Hippocampal formation (tissue), 2 donors: Measurements from ENCODE around the gene TMEM234.
A peak's percentile ranks its signal among the peaks of the same experiment; 100 is the strongest.

ENCODE experiments used
- DNase-seq, 2 donors: peaks; one replicate each; lab custom pipeline; 2025; lab: John Stamatoyannopoulos, UW

The TMEM234 gene

DNA sequence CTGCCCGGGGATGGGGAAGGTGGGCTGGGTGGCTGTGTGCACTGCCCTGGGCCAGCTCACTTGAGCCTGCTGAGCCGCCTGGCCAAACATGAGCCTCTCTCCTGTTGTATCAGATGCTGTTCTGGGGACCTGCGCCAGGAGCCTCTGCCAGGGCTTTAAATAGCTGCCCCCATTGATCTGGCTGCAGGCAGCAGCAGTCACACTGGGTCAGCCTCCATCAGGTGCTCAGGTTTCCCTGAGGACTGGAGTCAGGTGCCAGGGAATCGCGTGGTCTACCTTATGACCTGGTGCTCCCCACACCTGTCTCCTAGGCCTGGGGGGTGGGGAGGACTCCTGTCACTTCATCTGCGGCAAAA, 22.5 kb downstream of the TMEM234 start:
- no peak for DNase-seq

DNA sequence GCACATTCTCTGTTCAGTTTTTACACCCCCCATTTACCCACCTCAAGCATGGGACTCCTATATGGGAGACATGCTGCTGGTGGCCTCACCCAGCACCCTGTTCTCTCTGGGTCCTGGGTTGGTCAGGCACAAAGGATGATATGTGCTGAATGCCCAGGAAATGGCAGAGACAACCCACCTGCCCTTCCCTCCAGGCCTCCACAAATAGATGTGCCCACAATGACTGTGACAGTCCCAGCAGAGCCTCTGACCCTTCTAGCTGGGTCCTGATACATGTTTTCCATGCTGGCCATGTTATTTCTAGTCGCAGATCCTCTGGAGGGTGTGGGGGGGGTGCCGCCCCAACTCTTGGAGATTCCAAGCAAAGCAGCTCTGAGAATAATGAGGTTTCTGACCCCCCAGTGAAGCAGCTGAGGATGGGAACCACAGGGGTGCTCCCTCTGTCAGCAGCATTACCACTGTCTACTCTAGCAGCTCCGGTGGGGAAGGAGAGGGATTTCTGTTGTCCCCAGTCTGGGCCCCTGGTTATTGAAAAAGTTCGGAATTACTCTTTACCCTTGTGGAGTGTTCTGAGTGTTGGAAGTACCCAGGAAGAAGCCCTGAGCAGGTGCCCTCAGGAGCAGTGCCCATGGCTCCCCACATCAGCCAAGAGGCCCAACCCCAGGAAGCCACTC, 23.0 kb downstream of the TMEM234 start:
- no peak for DNase-seq

DNA sequence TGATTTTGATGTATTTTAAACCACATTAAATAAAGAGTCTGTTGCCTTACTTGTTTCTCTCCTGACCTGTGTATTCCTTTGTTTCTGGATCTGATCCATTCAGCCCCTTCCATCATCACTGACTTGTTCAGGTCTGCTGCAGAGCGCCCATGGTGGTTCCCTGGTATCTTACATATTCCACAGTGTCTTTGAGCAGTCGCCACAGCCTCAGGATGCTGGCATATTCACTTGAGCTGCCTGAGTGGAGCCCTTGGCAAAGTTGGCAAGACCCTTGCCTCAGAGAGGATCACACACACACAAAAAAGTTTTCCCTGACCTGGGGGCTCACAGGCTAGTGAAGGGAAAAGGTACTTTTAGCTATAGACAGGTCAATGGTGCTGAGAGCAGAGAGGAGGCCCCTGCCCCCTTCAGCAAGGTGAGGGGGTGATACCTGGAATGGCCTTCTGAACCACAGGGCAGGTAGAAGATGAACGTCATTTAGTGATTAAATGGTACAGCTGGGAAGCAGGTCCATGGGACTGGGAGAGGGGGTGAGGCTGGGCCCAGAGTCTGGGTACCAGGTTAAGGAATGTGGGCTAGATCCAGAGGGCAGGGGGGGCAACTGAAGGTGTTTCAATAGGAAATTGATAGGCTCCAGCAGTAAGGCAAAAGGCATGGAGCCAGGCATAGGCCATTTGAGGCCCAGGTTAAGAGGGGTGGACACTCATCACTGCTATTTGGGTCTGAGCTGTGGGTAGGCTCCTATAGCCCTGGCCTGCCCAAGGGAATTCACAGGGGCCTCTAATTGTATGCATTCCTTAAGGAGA, 23.7 kb downstream of the TMEM234 start:
- no peak for DNase-seq

DNA sequence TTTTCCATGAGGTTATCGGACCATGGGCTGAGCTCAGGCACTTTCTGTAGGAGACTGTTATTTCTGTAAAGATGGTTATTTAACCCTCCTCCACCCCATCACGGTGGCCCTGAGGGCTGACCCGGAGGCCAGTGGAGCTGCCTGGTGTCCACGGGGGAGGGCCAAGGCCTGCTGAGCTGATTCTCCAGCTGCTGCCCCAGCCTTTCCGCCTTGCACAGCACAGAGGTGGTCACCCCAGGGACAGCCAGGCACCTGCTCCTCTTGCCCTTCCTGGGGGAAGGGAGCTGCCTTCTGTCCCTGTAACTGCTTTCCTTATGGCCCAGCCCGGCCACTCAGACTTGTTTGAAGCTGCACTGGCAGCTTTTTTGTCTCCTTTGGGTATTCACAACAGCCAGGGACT, 24.3 kb downstream of the TMEM234 start:
- no peak for DNase-seq

DNA sequence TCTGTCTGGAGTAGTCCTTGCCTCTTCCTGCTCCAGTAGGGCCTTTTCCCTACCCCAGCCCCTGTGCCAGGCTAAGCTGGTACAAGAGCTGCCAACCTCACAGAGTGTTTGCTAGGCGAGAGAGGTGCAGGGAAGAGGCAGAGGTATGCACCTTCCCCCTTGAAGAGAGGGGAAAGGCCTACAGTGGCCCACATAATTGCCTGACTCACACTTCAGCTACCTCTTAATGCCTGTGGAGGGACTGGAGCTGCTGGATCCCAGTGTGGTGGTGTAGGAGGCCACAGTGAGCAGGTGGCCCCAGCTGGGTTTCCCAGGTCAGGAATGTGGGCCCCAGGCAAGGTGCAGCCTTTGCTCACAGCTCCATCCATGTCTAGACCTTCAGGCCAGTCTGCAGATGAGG, 25.1 kb downstream of the TMEM234 start:
- no peak for DNase-seq

DNA sequence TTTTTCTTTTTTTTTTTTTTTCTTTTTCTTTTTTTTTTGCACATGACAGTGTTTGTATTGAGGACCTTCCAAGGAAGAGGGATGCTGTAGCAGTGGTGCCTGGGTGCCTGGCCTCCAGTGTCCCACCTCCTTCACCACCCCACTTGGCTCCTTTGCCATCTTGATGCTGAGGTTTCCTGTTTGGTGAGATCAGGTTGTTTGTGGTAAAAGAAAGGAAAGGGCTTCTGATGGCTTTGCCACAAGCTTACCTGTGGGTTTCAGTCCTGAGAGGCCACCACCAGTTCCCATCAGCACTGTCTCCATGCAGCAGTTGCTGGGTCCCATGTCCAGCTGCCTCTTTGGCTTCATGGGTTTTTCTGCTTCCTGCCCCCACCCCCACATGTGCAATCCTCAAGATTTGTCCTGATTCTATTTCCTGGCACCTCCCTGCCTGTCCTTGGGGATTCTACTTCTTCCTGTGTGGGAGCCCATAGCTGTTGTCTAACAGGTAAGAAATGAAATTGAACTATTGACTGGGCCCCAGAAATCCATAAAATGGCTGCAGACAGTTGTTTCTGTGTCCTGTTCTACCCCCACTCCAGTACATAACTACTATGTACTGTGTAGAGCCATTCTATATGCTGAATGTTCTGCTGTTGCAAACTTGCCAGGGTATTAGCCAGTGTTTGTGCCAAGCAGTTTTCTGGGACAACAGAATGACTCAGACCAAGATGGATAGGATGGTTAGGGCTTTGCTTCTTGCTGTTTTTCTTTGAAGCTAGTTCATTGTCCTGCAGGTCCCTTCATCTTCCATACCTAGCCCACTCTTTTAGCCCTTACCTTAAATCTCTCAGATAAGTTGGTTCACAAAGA, 26.0 kb downstream of the TMEM234 start:
- DNase-seq: no peak

DNA sequence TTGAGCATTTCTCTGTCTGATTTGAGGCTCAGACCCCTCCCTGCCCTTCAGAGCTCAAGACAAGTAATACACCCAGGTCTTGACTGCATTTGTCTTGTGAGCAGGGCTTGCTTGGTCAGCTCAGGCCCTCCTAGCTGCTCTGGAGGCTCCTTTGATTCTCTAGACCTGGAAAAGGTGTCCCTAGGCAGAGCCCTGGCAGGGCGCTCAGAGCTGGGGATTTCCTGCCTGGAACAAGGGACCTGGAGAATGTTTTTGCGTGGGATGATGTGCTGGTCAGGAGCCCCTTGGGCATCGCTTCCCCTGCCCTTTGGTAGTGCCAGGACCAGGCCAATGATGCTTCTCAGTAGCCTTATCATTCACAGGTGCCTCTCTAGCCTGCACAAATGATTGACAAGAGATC, 26.6 kb downstream of the TMEM234 start:
- DNase-seq: no peak

DNA sequence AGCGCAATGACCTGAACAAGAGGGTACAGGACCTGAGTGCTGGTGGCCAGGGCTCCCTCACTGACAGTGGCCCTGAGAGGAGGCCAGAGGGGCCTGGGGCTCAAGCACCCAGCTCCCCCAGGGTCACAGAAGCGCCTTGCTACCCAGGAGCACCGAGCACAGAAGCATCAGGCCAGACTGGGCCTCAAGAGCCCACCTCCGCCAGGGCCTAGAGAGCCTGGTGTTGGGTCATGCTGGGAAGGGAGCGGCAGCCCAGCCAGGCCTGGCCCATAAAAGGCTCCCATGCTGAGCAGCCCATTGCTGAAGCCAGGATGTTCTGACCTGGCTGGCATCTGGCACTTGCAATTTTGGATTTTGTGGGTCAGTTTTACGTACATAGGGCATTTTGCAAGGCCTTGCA, 27.2 kb downstream of the TMEM234 start:
- no peak for DNase-seq

DNA sequence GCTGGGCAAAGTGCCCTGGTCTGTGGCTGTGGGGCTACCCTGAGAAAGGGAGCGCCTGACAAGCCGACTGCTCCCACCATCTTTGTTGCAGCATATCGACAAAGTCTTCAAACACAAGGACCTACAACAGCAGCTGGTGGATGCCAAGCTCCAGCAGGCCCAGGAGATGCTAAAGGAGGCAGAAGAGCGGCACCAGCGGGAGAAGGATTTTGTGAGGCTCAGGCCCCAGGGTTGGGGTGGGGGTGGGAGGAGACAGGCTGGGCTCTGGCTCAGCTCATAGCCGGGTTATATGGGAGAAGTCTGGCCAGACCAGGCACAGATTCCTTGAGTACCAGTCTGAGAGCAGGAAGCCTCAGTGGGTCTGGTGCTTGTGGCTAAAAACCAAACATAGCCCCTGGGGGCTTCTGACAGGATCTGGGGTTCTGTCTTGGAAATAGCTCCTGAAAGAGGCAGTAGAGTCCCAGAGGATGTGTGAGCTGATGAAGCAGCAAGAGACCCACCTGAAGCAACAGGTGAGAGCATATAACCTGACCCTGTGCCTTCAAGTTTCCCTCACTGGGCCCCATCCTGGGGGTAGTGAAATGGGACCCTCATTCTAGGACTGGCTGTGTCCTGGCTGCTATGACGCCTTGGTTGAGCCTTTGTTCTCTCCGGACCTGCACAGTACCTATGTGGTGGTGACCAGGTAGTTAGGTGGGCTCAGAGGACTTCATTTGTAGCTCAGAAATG, 29.8 kb downstream of the TMEM234 start:
- no peak for DNase-seq

DNA sequence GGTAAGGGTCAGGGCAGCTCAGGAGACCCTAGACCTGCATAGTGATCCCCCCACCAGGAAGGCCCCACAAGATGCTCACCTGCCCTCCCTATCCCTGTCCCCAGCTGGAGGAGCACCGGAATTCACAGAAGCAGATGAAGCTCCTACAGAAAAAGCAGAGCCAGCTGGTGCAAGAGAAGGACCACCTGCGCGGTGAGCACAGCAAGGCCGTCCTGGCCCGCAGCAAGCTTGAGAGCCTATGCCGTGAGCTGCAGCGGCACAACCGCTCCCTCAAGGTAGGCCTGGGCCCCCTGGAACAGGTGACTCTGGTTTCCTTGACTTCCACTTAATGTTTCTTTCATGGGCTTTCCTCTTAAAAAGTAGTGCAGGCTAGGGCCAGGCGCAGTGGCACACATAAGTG, 34.3 kb downstream of the TMEM234 start:
- DNase-seq: no peak

DNA sequence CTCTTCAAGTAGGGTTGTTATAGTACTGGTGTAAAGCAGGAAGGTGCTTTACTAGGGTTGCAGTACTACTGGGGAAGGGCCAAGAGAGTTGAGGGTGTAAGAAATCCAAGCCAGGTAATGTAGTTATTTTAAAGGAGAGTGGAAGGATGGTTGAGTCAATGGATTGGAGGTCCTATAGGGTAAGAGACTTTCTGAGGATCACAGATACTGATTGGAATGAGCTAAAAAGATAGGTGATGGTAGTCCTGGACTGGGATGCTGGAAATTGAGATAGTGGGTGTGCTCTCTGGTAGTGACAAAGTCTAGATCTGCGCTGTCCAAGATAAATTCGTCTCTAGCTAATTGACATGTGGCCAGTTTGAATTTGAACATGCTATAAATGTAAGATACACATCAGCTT, 35.7 kb downstream of the TMEM234 start:
- no peak for DNase-seq

DNA sequence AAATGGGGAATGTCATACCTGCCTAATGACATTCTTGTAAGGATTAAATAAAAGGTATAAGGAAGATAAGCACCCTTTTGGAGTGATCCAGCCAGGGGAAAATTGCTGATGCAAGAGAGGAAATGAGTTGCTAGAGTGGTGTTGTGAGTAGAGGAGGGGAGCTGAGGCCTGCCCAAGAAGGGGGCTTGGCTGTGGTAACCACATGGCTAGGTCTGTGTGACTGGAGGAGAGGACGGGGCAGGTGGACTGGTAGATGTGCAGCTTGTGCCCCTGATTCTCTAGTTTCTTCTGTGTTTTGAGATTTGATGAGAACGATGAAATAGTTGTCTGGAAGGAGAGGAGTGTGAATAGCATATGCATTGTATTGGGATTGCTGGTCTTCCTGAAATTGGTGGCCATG, 36.1 kb downstream of the TMEM234 start:
- no peak for DNase-seq

DNA sequence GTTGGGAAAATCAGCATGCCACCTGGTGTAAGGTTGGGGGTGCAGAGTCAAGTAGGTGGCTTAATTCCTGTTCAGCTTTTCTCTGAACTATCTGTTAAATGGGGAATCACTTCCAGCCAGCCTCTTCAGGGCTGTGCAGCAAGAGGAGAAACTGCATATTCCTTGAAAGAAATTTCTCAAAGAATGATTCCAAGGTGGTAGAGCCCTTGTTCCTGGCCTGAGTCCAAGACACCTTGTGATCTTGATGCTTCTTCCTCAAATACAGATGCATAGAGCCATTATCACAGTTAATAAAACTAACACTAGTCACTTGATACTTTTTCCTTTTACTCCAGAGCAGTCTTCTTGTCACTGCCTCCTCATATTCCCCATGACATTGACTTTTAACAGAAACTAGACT, 37.5 kb downstream of the TMEM234 start:
- no peak for DNase-seq

DNA sequence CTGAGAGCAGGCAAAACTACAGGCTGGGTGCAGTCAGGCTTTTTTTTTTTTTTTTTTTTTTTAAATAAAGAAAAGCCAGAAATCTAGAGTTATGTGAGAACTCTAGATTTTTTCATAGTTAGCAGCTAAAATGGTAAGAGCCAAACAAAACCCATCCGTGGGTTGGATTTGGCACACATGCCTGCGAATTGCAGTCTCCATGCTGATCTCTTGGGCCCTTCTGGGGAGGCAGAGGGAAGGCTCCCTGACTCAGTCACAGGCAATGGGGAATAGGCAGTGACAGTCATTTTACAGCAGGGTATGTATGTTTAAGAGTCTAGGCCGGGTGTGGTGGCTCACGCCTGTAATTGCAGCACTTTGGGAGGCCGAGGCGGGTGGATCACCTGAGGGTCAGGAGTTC, 40.1 kb downstream of the TMEM234 start:
- no peak for DNase-seq

DNA sequence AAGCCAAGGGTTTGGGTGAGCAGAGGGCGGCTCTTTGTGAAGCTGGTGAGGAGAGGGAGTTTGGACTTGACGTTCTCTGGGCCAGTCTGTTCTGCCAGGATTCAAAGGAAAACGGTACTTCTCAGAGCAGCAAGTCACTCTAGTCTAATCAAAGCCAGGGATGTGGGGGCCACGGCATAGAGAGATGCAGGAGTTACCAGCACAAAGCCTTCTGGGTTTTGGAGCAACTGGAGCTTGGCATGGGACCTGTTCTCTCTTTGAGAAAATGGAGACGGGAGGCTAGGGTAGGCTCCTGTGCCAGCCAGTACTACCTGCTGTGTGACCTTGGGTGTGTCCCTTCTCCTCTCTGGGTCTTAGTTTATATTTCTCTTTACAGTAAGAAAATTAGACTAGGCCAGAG, 40.6 kb downstream of the TMEM234 start:
- DNase-seq: no peak

DNA sequence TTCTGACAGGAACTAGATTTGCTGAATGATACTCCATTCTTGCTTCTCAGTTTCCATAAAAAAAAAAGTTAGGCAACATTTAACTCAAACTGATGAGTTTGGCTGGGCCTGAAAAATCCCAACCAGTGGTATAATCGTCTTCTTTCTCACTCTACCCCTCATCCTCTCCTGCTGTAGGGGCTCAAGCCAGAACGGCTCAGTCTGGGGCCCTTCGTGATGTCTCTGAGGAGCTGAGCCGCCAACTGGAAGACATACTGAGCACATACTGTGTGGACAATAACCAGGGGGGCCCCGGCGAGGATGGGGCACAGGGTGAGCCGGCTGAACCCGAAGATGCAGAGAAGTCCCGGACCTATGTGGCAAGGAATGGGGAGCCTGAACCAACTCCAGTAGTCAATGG, 41.1 kb downstream of the TMEM234 start:
- DNase-seq: no peak

DNA sequence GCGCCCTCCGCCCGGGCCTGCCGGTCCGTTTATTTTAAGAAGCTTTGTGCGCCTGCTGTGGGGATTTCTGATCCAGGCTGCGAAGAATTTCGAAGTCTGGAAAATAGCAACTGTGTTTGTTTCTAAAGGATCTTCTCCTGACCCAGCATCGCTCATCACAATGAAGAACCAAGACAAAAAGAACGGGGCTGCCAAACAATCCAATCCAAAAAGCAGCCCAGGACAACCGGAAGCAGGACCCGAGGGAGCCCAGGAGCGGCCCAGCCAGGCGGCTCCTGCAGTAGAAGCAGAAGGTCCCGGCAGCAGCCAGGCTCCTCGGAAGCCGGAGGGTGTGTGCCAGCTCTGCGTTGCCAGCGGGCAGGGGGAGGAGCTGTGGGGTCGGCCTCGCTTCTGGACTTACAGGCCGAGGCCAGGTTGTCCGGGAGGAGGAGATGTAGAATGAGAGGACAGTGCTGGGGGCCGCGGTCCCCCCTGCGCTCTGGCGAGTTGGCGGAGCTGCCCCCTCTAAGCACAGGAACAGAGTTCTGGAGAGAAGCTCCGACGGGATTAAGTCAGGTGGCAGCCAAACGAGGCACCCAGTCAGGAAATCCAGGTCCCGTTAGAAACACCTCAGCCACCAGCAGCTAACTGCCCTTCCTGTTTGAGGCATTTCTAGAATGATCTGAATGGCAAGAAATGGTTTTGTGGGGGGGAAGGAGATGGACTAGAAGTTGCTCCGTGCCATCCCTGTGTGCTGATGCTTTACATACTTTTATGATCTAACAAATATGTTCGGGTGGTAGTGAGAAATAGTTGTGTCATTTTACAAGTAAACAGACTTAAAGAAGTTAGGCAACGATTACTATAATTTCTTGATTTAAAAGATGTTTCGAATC, 41.7 kb downstream of the TMEM234 start:
- DNase-seq: peak in 1 of 2 donors; percentile 31

DNA sequence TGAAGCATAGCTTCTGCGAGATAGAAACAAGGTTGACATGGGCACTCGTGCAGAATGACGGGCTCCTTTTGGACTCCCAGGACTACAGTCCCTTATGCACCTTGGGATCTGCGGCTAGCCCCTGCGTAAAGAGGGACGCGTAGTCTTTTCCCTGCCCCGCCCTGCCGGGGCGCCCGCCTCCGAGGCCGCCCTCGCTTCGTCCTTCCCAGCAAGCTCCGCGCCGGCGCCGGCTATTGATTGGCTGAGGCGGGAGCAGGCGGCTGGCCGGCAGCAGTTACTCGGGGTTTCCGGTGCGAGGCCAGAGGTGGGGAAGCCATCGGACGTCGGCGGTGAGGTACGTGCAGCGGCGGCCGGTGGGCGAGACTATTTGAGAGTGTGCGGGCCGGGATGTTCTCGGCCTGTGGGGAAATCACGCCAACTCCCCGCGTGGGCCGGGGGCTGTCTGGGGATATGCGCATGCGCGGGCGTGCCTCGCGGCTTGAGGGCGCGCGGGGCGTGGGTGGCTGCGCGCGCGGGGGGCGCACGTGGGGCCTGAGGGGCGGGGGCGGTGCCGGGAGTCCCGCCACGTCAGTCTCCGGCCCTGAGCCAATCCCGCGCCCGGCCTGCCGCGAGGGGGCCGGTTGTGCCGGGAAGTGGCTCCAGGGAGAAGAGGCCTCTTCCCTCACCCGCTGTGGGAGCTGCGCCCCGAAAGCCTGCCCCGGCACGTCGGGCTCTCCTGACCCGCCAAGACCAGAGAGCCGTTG, 42.5 kb downstream of the TMEM234 start, which contains the start of gene TXLNA:
TXLNA (plus strand) TSS at position 233 of the 743 bp plus-strand sequence. CDS start 671 bp downstream, outside the sequence.
- peak; percentile 86 to 93 for DNase-seq

DNA sequence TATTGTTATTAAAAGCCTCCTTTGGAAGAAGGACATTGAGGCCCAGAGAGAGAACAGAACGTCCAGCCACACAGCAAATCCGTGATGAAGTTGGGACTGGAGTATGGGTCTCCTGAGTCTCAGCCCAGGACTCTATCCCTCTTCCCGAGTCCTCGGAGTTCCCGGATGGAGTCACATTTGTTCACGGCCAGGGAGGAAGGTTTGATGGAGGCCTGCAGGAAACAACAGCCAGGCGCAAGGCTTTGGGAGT, 43.0 kb downstream of the TMEM234 start:
- DNase-seq: no peak

DNA sequence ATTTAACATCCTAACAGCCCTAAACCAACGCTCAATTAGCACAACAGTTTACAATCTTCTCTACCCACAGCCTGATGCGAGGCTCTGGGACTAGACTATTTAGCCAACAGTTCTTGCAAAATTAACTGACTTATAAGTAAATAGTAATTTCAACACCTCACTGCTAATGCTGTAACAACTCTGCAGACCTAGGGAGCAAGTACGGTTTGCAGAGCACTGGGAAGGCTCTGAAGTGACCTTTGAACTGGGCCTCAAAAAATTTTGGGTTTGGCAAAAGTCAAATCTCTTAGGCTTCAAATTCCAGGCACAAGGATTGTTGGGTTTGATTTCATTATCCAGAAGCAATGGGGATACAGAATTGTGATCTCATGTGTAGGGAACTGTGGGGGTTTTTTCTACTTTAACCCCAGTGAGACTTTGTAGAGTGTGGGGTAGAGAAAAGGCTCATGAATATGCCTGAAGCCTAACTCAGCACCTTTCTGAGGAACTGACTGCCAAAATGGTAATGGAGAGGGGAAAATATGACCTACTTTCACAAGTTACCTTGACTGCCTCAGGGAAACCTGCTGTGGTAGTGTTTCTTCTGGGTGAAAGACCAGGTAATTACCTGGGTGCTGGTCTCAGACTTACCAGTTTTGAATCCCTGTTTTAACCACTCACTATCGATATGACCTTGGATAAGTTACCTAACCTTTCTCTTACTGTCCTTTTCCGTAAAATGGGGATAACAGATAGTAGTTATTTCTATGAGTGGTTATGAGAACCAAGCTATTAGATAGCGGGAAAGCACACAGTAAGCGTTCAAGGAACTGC, 43.6 kb downstream of the TMEM234 start:
- DNase-seq: no peak
